Neural cell (in vitro differentiated cells): Measurements from ENCODE around the gene PHACTR1. TPM values are rescaled to one million over a fixed set of nuclear protein-coding genes. Genes with fewer than 3 reads are reported as not detected.

ENCODE experiments used
- H2AFZ ChIP-seq: fragments of 200-600, 300-800 bp; sonication (generic), shearing (Covaris generic); 2 replicates; pipeline ENCODE4 v1.6.0; 2014; ENCODE audit warnings: low read depth, mild to moderate bottlenecking, antibody characterized with exemption, low read length, moderate library complexity
- H3F3A ChIP-seq: fragments of 200-600 bp; shearing (Covaris generic); 2 replicates; pipeline ENCODE4 v1.6.1; 2016; ENCODE audit warnings: mild to moderate bottlenecking, moderate library complexity, mixed read lengths, antibody characterized with exemption, low read length; ENCODE audit not compliant: insufficient read depth, poor library complexity, severe bottlenecking
- H3K27ac ChIP-seq: fragments of 200-600, 300-800 bp; sonication (generic), shearing (Covaris generic); 2 replicates; pipeline ENCODE4 v1.5.1; 2014; ENCODE audit warnings: mild to moderate bottlenecking, low read length, moderate library complexity
- H3K27me3 ChIP-seq: fragments of 300-800, 200-600 bp; sonication (generic), shearing (Covaris generic); 2 replicates; pipeline ENCODE4 v1.6.0; 2014; ENCODE audit warnings: mild to moderate bottlenecking, low read depth, low read length, moderate library complexity; ENCODE audit not compliant: insufficient read depth
- H3K36me3 ChIP-seq: fragments of 300-800, 200-600 bp; sonication (generic), shearing (Covaris generic); 2 replicates; pipeline ENCODE4 v1.5.1; 2014; ENCODE audit warnings: mild to moderate bottlenecking, antibody characterized with exemption, low read length, moderate library complexity; ENCODE audit not compliant: insufficient read depth
- H3K4me2 ChIP-seq: fragments of 300-800, 200-600 bp; sonication (generic), shearing (Covaris generic); 2 replicates; pipeline ENCODE4 v1.6.0; 2014; ENCODE audit warnings: mild to moderate bottlenecking, low read length
- H3K4me3 ChIP-seq: fragments of 300-800, 200-600 bp; sonication (generic), shearing (Covaris generic); 2 replicates; pipeline ENCODE4 v1.5.1; 2014; ENCODE audit warnings: mild to moderate bottlenecking, low read length, moderate library complexity
- H3K79me2 ChIP-seq: fragments of 200-600 bp; shearing (Covaris generic); replicated peaks from 2 replicates; pipeline ENCODE4 v1.6.0; 2014; ENCODE audit warnings: mild to moderate bottlenecking, low read length, moderate library complexity; ENCODE audit not compliant: insufficient read depth
- H3K9ac ChIP-seq: fragments of 300-800, 200-600 bp; sonication (generic), shearing (Covaris generic); 2 replicates; pipeline ENCODE4 v1.6.1; 2016; ENCODE audit warnings: mild to moderate bottlenecking, low read length, mixed read lengths
- H3K9me2 ChIP-seq: fragments of 200-600 bp; shearing (Covaris generic); 2 replicates; pipeline ENCODE4 v1.6.1; 2016; ENCODE audit warnings: mild to moderate bottlenecking, low read length, mixed read lengths; ENCODE audit not compliant: insufficient read depth
- H3K9me3 ChIP-seq: fragments of 200-600, 300-800 bp; sonication (generic), shearing (Covaris generic); 2 replicates; pipeline ENCODE4 v1.6.1; 2016; ENCODE audit warnings: mild to moderate bottlenecking, mixed run types, low read length, moderate library complexity, mixed read lengths
- H4K20me1 ChIP-seq: fragments of 200-600 bp; shearing (Covaris generic); 2 replicates; pipeline ENCODE4 v1.6.1; 2016; ENCODE audit warnings: mild to moderate bottlenecking, mixed run types; ENCODE audit not compliant: insufficient read depth
- CTCF ChIP-seq: fragments of 450-650 bp; IDR thresholded peaks from 2 replicates; pipeline ENCODE4 v1.5.1; 2014; ENCODE audit warnings: antibody characterized with exemption, mild to moderate bottlenecking, moderate library complexity; ENCODE audit not compliant: poor library complexity, severe bottlenecking
- EP300 ChIP-seq: fragments of 450-650 bp; conservative IDR thresholded peaks from 2 replicates; pipeline ENCODE4 v1.6.1; 2014; ENCODE audit warnings: antibody characterized with exemption, mild to moderate bottlenecking, moderate library complexity; ENCODE audit not compliant: poor library complexity, severe bottlenecking
- EZH2 ChIP-seq: fragments of 200-600, 300-800 bp; shearing (Covaris generic), sonication (generic); IDR thresholded peaks from 2 replicates; pipeline ENCODE4 v1.6.1; 2014; ENCODE audit warnings: antibody characterized with exemption, low read length, borderline replicate concordance, mild to moderate bottlenecking; ENCODE audit not compliant: insufficient read depth, poor library complexity, severe bottlenecking
- MXI1 ChIP-seq: fragments of 450-650 bp; conservative IDR thresholded peaks from 2 replicates; pipeline ENCODE4 v1.6.1; 2014; ENCODE audit warnings: antibody characterized with exemption, mild to moderate bottlenecking; ENCODE audit not compliant: poor library complexity, severe bottlenecking
- POLR2AphosphoS5 ChIP-seq: IDR thresholded peaks from 2 replicates; pipeline ENCODE4 v1.6.1; 2012
- RAD21 ChIP-seq: fragments of 450-650 bp; conservative IDR thresholded peaks from 2 replicates; pipeline ENCODE4 v1.6.1; 2014; ENCODE audit warnings: antibody characterized with exemption, mild to moderate bottlenecking, moderate library complexity
- REST ChIP-seq: IDR thresholded peaks from 2 replicates; pipeline ENCODE4 v1.6.1; 2012; ENCODE audit warnings: borderline replicate concordance
- SMC3 ChIP-seq: fragments of 450-650 bp; conservative IDR thresholded peaks from 2 replicates; pipeline ENCODE4 v1.6.1; 2014; ENCODE audit warnings: antibody characterized with exemption, mild to moderate bottlenecking, moderate library complexity; ENCODE audit not compliant: poor library complexity
- TAF1 ChIP-seq: IDR thresholded peaks from 2 replicates; pipeline ENCODE4 v1.6.1; 2012; ENCODE audit warnings: low read depth
- polyA plus RNA-seq: library from polyadenylated mRNA; depleted of rRNA; stranded (reverse); fragments of >200 nt; gene quantifications from 2 replicates; pipeline ENCODE4 v1.2.3, GENCODE V29; 2014

PHACTR1 gene
- polyA plus RNA-seq, 1 donor from 2014 or later = 7.8 TPM

- no peaks in the 10 kb centered on the region for H4K20me1 ChIP-seq
- no peaks in the 10 kb centered on the region for H3K9me2 ChIP-seq
- no peak for TF ChIP-seq MXI1
- TF ChIP-seq POLR2AphosphoS5 = no peak
- TF ChIP-seq SMC3 = no peak
- no peak for TF ChIP-seq EP300
- no peak for TF ChIP-seq REST
- TF ChIP-seq RAD21 = no peak
- no peak for TF ChIP-seq EZH2
- TF ChIP-seq TAF1 = no peak
- TF ChIP-seq CTCF = no peak
- no peaks in the 10 kb centered on the region for H3F3A ChIP-seq
- H3K27me3 ChIP-seq = no peaks in the 10 kb centered on the region
- H3K27ac ChIP-seq = no peak overlapping the region
- no peak overlapping the region for H3K4me2 ChIP-seq
- H3K9me3 ChIP-seq = no peaks in the 10 kb centered on the region
- no peak overlapping the region for H3K9ac ChIP-seq
- H3K36me3 ChIP-seq = no peaks in the 10 kb centered on the region
- no peaks in the 10 kb centered on the region for H3K79me2 ChIP-seq
- no peak overlapping the region for H2AFZ ChIP-seq
- H3K4me3 ChIP-seq = no peak overlapping the region
Measured at GRCh38 chr6:13038741-13039190, 322.2 kb downstream of the PHACTR1 start.

- Histone ChIP-seq H3K36me3 (no peaks in the 10 kb centered on the region), H3K4me3 (no peak overlapping the region), H3F3A (no peaks in the 10 kb centered on the region), H3K27ac (no peak overlapping the region), H3K9ac (no peak overlapping the region), H3K27me3 (no peaks in the 10 kb centered on the region), H3K9me3 (no peaks in the 10 kb centered on the region), H4K20me1 (no peaks in the 10 kb centered on the region), H3K9me2 (no peaks in the 10 kb centered on the region), H2AFZ (no peak overlapping the region), H3K79me2 (no peaks in the 10 kb centered on the region), H3K4me2 (no peak overlapping the region)
- TF ChIP-seq TAF1 = no peak
- TF ChIP-seq SMC3 = no peak
- no peak for TF ChIP-seq REST
- no peak for TF ChIP-seq EP300
- TF ChIP-seq RAD21 = no peak
- TF ChIP-seq POLR2AphosphoS5 = no peak
- TF ChIP-seq CTCF = no peak
- TF ChIP-seq MXI1 = no peak
- no peak for TF ChIP-seq EZH2
Measured at GRCh38 chr6:13044390-13044789, 327.8 kb downstream of the PHACTR1 start.
